ENCODE results near the gene ZSCAN20.

ZSCAN20 gene

DNA sequence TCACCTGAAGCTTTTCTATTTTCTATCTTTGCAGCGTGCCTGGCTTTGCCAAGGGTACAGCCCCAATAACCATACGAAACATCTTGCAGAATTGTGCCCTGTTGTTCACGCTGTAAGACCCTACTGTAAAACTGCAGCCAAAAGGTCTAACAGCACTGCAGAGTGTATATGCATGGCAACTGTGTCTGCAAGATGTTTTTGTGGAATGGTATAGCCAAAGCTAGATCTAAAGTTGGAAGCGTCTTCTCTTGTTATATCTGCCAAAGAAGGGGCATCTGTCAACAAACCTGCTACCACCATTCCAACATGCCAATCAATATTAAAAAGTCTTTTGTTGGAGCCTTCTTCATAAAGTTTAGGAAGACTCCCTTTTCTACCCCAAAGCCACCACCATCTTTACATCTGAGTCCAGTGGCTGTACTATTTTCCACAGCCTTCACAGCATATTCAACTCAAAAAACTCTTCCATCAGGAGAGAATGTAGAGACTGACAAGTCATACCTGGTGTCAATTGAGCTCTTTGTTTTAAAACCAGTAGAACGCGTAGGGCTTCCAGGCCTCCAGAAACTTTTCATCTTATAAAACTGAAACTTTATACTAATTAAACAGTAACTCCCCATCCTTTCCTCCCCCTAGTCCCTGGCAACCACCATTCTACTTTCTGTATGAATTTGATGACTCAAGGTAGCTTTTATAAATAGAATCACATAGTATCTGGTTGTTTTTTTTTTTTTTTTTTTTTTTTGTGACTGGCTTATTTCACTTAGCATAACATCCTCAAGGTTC lies 40.0 kb downstream of the ZSCAN20 start:
- Histone ChIP-seq H4K8ac (ENCODE audit: low read depth, low read length) (no peak overlapping the region), H4K91ac (ENCODE audit: low read depth, low read length, poor library complexity) (no peak overlapping the region), H3K4me3 (ENCODE audit: low read length in 2 of 2) (no peak overlapping the region), H3K27ac (replicated peaks; ENCODE audit: low read length) (no peak overlapping the region), H3K27me3 (ENCODE audit: control insufficient read depth in 3 of 3, insufficient read depth in 3 of 3, low read depth in 1 of 3, low read length in 3 of 3) (peaks cover 0 to 17% (median 0%) of the 10 kb centered on the region in 3 experiments), H3K9me3 (replicated peaks in 1 of 2; ENCODE audit: control insufficient read depth in 2 of 2, insufficient read depth in 1 of 2, low read depth in 1 of 2, low read length in 2 of 2) (no peaks in the 10 kb centered on the region), H2BK120ac (ENCODE audit: low read depth, low read length) (no peak overlapping the region), H3K23ac (ENCODE audit: low read depth, low read length, poor library complexity) (no peak overlapping the region), H2AFZ (ENCODE audit: low read length) (no peak overlapping the region), H3K18ac (ENCODE audit: low read length) (no peak overlapping the region), H2AK5ac (ENCODE audit: low read depth, low read length) (no peak overlapping the region), H2BK15ac (ENCODE audit: low read length) (no peak overlapping the region), H3K79me1 (ENCODE audit: low read depth, low read length) (no peaks in the 10 kb centered on the region), H2BK5ac (ENCODE audit: low read length) (no peak overlapping the region), H3K4ac (ENCODE audit: low read length) (no peak overlapping the region), H3K4me2 (ENCODE audit: insufficient read depth, low read length, poor library complexity, severe bottlenecking) (no peak overlapping the region), H3K9ac (ENCODE audit: low read depth, low read length, poor library complexity) (no peak overlapping the region), H3K36me3 (replicated peaks in 1 of 2; ENCODE audit: control insufficient read depth in 2 of 2, insufficient read depth in 2 of 2, low read length in 2 of 2) (no peaks in the 10 kb centered on the region), H3K14ac (ENCODE audit: low read length) (no peak overlapping the region), H2BK12ac (ENCODE audit: low read length) (no peak overlapping the region), H3K4me1 (ENCODE audit: control insufficient read depth in 2 of 2, insufficient read depth in 1 of 2, low read depth in 1 of 2, low read length in 2 of 2) (no peaks in the 10 kb centered on the region)
- WGBS, 2 donors (ENCODE audit: extremely low coverage in 2 of 2, insufficient read length in 2 of 2, insufficient replicate concordance in 1 of 2): no CpG with 5 or more reads among the region's 6 CpGs
- no peak for DNase-seq (ENCODE audit: low spot score)

DNA sequence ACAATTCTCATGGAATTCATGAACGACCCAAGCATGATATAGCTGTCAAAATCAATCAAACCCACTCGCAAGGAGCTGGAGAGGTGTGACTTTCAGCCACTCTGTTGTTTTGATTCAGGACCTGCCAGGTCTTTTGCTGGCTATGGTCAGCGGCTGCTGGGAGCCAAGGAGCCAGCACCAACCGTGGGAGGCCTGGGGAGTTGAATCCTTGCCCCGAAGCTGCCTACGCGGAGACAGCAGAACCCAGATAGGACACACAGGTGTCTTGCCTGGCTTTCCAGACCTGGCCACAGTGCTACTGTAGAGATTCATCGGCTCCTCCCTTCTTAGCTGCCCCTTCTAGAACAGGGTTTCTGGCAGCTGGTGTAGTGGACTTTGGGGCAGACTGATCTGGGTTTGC lies 42.7 kb downstream of the ZSCAN20 start:
- no peak overlapping the region for H2BK120ac ChIP-seq (ENCODE audit: low read depth, low read length)
- no peak overlapping the region for H3K14ac ChIP-seq (ENCODE audit: low read length)
- H4K91ac ChIP-seq (ENCODE audit: low read depth, low read length, poor library complexity): no peak overlapping the region
- no peak overlapping the region for H3K4ac ChIP-seq (ENCODE audit: low read length)
- no peak overlapping the region for H2BK15ac ChIP-seq (ENCODE audit: low read length)
- no peaks in the 10 kb centered on the region for H3K36me3 ChIP-seq (replicated peaks in 1 of 2; ENCODE audit: control insufficient read depth in 2 of 2, insufficient read depth in 2 of 2, low read length in 2 of 2)
- no peak overlapping the region for H2AK5ac ChIP-seq (ENCODE audit: low read depth, low read length)
- no peaks in the 10 kb centered on the region for H3K9me3 ChIP-seq (replicated peaks in 1 of 2; ENCODE audit: control insufficient read depth in 2 of 2, insufficient read depth in 1 of 2, low read depth in 1 of 2, low read length in 2 of 2)
- DNase-seq (ENCODE audit: low spot score): no peak
- no peaks in the 10 kb centered on the region for H3K4me1 ChIP-seq (ENCODE audit: control insufficient read depth in 2 of 2, insufficient read depth in 1 of 2, low read depth in 1 of 2, low read length in 2 of 2)
- no peak overlapping the region for H2AFZ ChIP-seq (ENCODE audit: low read length)
- no peak overlapping the region for H3K4me3 ChIP-seq (ENCODE audit: low read length in 2 of 2)
- H2BK5ac ChIP-seq (ENCODE audit: low read length): no peak overlapping the region
- no peak overlapping the region for H3K18ac ChIP-seq (ENCODE audit: low read length)
- peaks cover 0 to 24% (median 0%) of the 10 kb centered on the region in 3 experiments for H3K27me3 ChIP-seq (ENCODE audit: control insufficient read depth in 3 of 3, insufficient read depth in 3 of 3, low read depth in 1 of 3, low read length in 3 of 3)
- no peak overlapping the region for H3K27ac ChIP-seq (replicated peaks; ENCODE audit: low read length)
- H2BK12ac ChIP-seq (ENCODE audit: low read length): no peak overlapping the region
- H4K8ac ChIP-seq (ENCODE audit: low read depth, low read length): no peak overlapping the region
- no peak overlapping the region for H3K9ac ChIP-seq (ENCODE audit: low read depth, low read length, poor library complexity)
- H3K23ac ChIP-seq (ENCODE audit: low read depth, low read length, poor library complexity): no peak overlapping the region
- no CpG with 5 or more reads among the region's 8 CpGs for WGBS, 2 donors (ENCODE audit: extremely low coverage in 2 of 2, insufficient read length in 2 of 2, insufficient replicate concordance in 1 of 2)
- H3K4me2 ChIP-seq (ENCODE audit: insufficient read depth, low read length, poor library complexity, severe bottlenecking): no peak overlapping the region
- no peaks in the 10 kb centered on the region for H3K79me1 ChIP-seq (ENCODE audit: low read depth, low read length)

DNA sequence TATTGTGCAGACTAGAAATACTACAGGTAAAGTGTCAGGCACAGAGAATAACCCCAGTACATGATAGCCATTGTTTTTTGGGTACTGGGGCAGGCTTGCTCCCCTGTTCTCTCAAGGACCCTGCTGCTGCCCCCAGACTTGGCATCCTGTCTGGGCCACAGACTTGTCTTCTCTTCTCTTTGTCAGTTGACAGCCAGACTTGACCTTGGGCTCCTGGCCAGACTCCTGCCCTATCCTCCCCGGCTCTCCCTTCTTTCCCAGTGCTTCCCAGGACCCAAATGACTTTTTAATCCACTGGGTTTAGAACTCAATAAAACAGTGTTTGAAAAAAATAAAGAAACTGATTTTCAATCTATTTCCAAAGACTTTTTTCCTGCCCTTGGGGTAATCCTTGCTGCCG lies 43.2 kb downstream of the ZSCAN20 start:
- Histone ChIP-seq H2BK12ac (ENCODE audit: low read length) (no peak overlapping the region), H2BK15ac (ENCODE audit: low read length) (no peak overlapping the region), H3K14ac (ENCODE audit: low read length) (no peak overlapping the region), H3K4ac (ENCODE audit: low read length) (no peak overlapping the region), H3K23ac (ENCODE audit: low read depth, low read length, poor library complexity) (no peak overlapping the region), H3K36me3 (replicated peaks in 1 of 2; ENCODE audit: control insufficient read depth in 2 of 2, insufficient read depth in 2 of 2, low read length in 2 of 2) (no peaks in the 10 kb centered on the region), H3K9ac (ENCODE audit: low read depth, low read length, poor library complexity) (no peak overlapping the region), H2BK5ac (ENCODE audit: low read length) (no peak overlapping the region), H4K91ac (ENCODE audit: low read depth, low read length, poor library complexity) (no peak overlapping the region), H3K79me1 (ENCODE audit: low read depth, low read length) (no peaks in the 10 kb centered on the region), H3K27ac (replicated peaks; ENCODE audit: low read length) (no peak overlapping the region), H3K4me1 (ENCODE audit: control insufficient read depth in 2 of 2, insufficient read depth in 1 of 2, low read depth in 1 of 2, low read length in 2 of 2) (no peaks in the 10 kb centered on the region), H3K18ac (ENCODE audit: low read length) (no peak overlapping the region), H3K4me3 (ENCODE audit: low read length in 2 of 2) (no peak overlapping the region), H3K27me3 (ENCODE audit: control insufficient read depth in 3 of 3, insufficient read depth in 3 of 3, low read depth in 1 of 3, low read length in 3 of 3) (peaks cover 0 to 24% (median 0%) of the 10 kb centered on the region in 3 experiments), H2AK5ac (ENCODE audit: low read depth, low read length) (no peak overlapping the region), H4K8ac (ENCODE audit: low read depth, low read length) (no peak overlapping the region), H3K4me2 (ENCODE audit: insufficient read depth, low read length, poor library complexity, severe bottlenecking) (no peak overlapping the region), H3K9me3 (replicated peaks in 1 of 2; ENCODE audit: control insufficient read depth in 2 of 2, insufficient read depth in 1 of 2, low read depth in 1 of 2, low read length in 2 of 2) (no peaks in the 10 kb centered on the region), H2BK120ac (ENCODE audit: low read depth, low read length) (no peak overlapping the region), H2AFZ (ENCODE audit: low read length) (no peak overlapping the region)
- DNase-seq (ENCODE audit: low spot score): no peak
- no CpG with 5 or more reads among the region's 2 CpGs for WGBS, 2 donors (ENCODE audit: extremely low coverage in 2 of 2, insufficient read length in 2 of 2, insufficient replicate concordance in 1 of 2)

DNA sequence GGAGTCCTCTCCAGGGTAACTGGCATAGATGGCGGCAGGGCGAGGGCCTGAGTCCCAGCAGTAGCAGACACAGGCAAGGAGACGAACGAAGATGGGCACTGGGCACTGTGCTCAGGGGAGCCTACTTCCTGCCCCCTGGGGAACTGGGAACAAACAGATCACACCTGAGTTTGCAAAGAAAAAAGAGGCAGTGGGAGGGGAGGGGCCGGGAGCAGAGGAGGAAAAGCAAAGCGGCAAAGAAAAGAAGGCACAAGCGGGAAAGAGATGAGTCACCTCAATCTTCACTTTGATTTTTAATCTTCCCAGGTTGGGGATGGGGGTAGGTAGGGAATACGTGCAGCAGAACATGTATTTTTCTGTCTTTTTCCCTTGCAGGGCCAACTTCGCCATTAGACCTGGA lies 44.0 kb downstream of the ZSCAN20 start:
- no peak for DNase-seq (ENCODE audit: low spot score)
- no CpG with 5 or more reads among the region's 9 CpGs for WGBS, 2 donors (ENCODE audit: extremely low coverage in 2 of 2, insufficient read length in 2 of 2, insufficient replicate concordance in 1 of 2)

More for the DNA sequence above, 44.0 kb downstream of the ZSCAN20 start:
- Histone ChIP-seq H3K36me3 (replicated peaks in 1 of 2; ENCODE audit: control insufficient read depth in 2 of 2, insufficient read depth in 2 of 2, low read length in 2 of 2) (no peaks in the 10 kb centered on the region), H2BK120ac (ENCODE audit: low read depth, low read length) (no peak overlapping the region), H3K9me3 (replicated peaks in 1 of 2; ENCODE audit: control insufficient read depth in 2 of 2, insufficient read depth in 1 of 2, low read depth in 1 of 2, low read length in 2 of 2) (no peaks in the 10 kb centered on the region), H2AFZ (ENCODE audit: low read length) (no peak overlapping the region), H3K27ac (replicated peaks; ENCODE audit: low read length) (no peak overlapping the region), H3K9ac (ENCODE audit: low read depth, low read length, poor library complexity) (no peak overlapping the region), H3K79me1 (ENCODE audit: low read depth, low read length) (no peaks in the 10 kb centered on the region), H3K14ac (ENCODE audit: low read length) (no peak overlapping the region), H3K4ac (ENCODE audit: low read length) (no peak overlapping the region), H3K4me2 (ENCODE audit: insufficient read depth, low read length, poor library complexity, severe bottlenecking) (no peak overlapping the region), H3K18ac (ENCODE audit: low read length) (no peak overlapping the region), H2BK5ac (ENCODE audit: low read length) (no peak overlapping the region), H2AK5ac (ENCODE audit: low read depth, low read length) (no peak overlapping the region), H2BK12ac (ENCODE audit: low read length) (no peak overlapping the region), H3K4me1 (ENCODE audit: control insufficient read depth in 2 of 2, insufficient read depth in 1 of 2, low read depth in 1 of 2, low read length in 2 of 2) (no peaks in the 10 kb centered on the region), H3K4me3 (ENCODE audit: low read length in 2 of 2) (no peak overlapping the region), H3K27me3 (ENCODE audit: control insufficient read depth in 3 of 3, insufficient read depth in 3 of 3, low read depth in 1 of 3, low read length in 3 of 3) (peaks cover 0 to 24% (median 0%) of the 10 kb centered on the region in 3 experiments), H4K8ac (ENCODE audit: low read depth, low read length) (no peak overlapping the region), H3K23ac (ENCODE audit: low read depth, low read length, poor library complexity) (no peak overlapping the region), H4K91ac (ENCODE audit: low read depth, low read length, poor library complexity) (no peak overlapping the region), H2BK15ac (ENCODE audit: low read length) (no peak overlapping the region)
